Activated effector memory CD4-positive, alpha-beta T cell treated with Interleukin-2 at 50 U/mL for 16 hours (primary cell): ENCODE data around the gene ZNF502.

Source experiments
- DNase-seq: peaks from one replicate; pipeline ENCODE4 v3.0.0-alpha.2; 2020

The ZNF502 gene

DNA sequence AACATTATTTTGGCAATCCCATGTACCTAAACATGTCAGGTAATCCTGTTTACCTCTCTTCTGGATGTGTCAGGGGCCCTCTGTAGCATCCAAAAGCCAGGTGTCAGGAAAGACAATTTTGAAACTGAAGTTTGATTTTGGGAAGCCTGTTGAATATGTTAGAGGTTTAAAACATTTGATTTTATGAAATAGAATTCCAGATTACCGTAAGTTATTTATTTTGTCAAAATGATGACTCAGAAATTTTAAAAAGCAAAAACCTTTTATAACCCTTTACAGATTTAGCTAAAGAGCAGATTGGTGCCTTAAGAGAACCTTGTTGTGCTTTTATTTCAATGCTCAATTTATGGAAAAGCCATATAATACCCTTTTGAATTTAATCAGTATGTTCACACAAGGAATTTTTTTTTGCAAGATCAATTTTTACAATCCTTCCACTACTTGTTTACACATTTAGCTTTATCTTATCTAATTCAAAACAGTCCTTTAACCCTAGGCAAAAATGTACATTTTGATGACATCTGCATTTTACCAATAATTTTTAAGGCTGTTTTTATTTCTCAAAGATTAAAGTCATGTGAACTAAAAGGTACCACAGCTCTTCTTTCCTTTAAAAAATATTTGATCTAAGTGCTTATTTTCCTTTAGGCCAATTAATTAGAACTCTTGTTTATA is 59.1 kb downstream of the ZNF502 start:
- no peak for DNase-seq

GRCh38 chr3:44772099-44772442 is 59.6 kb downstream of the ZNF502 start:
- DNase-seq: no peak
